ENCODE results near the gene ATP8A2.

GRCh38 chr13:25922376-25922775 is 550.6 kb downstream of the ATP8A2 start:
- TF ChIP-seq POLR2A (IDR thresholded peaks at IDR 0.05), result no peak
- TF ChIP-seq CTCF (IDR thresholded peaks at IDR 0.05), result no peak

Data from right lobe of liver (tissue), 4 donors.